ENCODE data around the gene RFX3. TPM values are rescaled to one million over a fixed set of nuclear protein-coding genes. Genes with fewer than 3 reads are reported as not detected.

The RFX3 gene
- total RNA-seq, 1 donor from 2014 or later = 11.8 TPM

GRCh38 chr9:3480353-3480655, 45.5 kb downstream of the RFX3 start:
- no peak for DNase-seq (ENCODE audit: extremely low spot score in 2 of 2)
- no peaks in the 10 kb centered on the region for H3K27me3 ChIP-seq
- H3K36me3 ChIP-seq = peaks cover 0 to 13% of the 10 kb centered on the region in 2 donors
- TF ChIP-seq POLR2AphosphoS5 (IDR thresholded peaks at IDR 0.05; ENCODE audit: insufficient read depth in 1 of 2, low read depth in 1 of 2) (no peak), POLR2A (IDR thresholded peaks at IDR 0.05) (no peak), CTCF (IDR thresholded peaks at IDR 0.05) (no peak)
- no peaks in the 10 kb centered on the region for H3K9me3 ChIP-seq
- no peak overlapping the region for H3K4me3 ChIP-seq
- intact Hi-C loops (cut with DNase I) = no loop called here
- no peaks in the 10 kb centered on the region for H3K4me1 ChIP-seq
- no peak overlapping the region for H3K27ac ChIP-seq

GRCh38 chr9:3479514-3480352, 46.1 kb downstream of the RFX3 start:
- no peaks in the 10 kb centered on the region for H3K27me3 ChIP-seq
- no peak overlapping the region for H3K27ac ChIP-seq
- intact Hi-C loops (cut with DNase I) = no loop called here
- no peaks in the 10 kb centered on the region for H3K4me1 ChIP-seq
- DNase-seq (ENCODE audit: extremely low spot score in 2 of 2) = no peak
- no peaks in the 10 kb centered on the region for H3K9me3 ChIP-seq
- peaks cover 0 to 13% of the 10 kb centered on the region in 2 donors for H3K36me3 ChIP-seq
- no peak overlapping the region for H3K4me3 ChIP-seq
- TF ChIP-seq CTCF (IDR thresholded peaks at IDR 0.05) (no peak), POLR2AphosphoS5 (IDR thresholded peaks at IDR 0.05; ENCODE audit: insufficient read depth in 1 of 2, low read depth in 1 of 2) (no peak), POLR2A (IDR thresholded peaks at IDR 0.05) (no peak)

- Histone ChIP-seq H3K9me3 (no peaks in the 10 kb centered on the region), H3K4me1 (no peaks in the 10 kb centered on the region), H3K4me3 (no peak overlapping the region), H3K27ac (no peak overlapping the region), H3K27me3 (no peaks in the 10 kb centered on the region), H3K36me3 (peaks cover 0 to 8% of the 10 kb centered on the region in 2 donors)
- intact Hi-C loops (cut with DNase I) = no loop called here
- TF ChIP-seq POLR2A (IDR thresholded peaks at IDR 0.05) = no peak
- peak in 1 of 2 donors; percentile 32 for TF ChIP-seq POLR2AphosphoS5 (IDR thresholded peaks at IDR 0.05; ENCODE audit: insufficient read depth in 1 of 2, low read depth in 1 of 2)
- DNase-seq (ENCODE audit: extremely low spot score in 2 of 2) = no peak
Observed at GRCh38 chr9:3478549-3478953, 47.2 kb downstream of the RFX3 start.

- H3K9me3 ChIP-seq = no peaks in the 10 kb centered on the region
- intact Hi-C loops (cut with DNase I) = no loop called here
- H3K27ac ChIP-seq = no peak overlapping the region
- TF ChIP-seq POLR2AphosphoS5 (IDR thresholded peaks at IDR 0.05; ENCODE audit: insufficient read depth in 1 of 2, low read depth in 1 of 2) = no peak
- TF ChIP-seq CTCF (IDR thresholded peaks at IDR 0.05) = no peak
- no peak for TF ChIP-seq POLR2A (IDR thresholded peaks at IDR 0.05)
- no peak overlapping the region for H3K4me3 ChIP-seq
- no peak for DNase-seq (ENCODE audit: extremely low spot score in 2 of 2)
- H3K4me1 ChIP-seq = no peaks in the 10 kb centered on the region
- H3K27me3 ChIP-seq = no peaks in the 10 kb centered on the region
- peaks cover 0 to 8% of the 10 kb centered on the region in 2 donors for H3K36me3 ChIP-seq
Observed at GRCh38 chr9:3477236-3477834, 48.5 kb downstream of the RFX3 start.

- no peaks in the 10 kb centered on the region for H3K27me3 ChIP-seq
- no peak for TF ChIP-seq POLR2AphosphoS5 (IDR thresholded peaks at IDR 0.05; ENCODE audit: insufficient read depth in 1 of 2, low read depth in 1 of 2)
- TF ChIP-seq CTCF (IDR thresholded peaks at IDR 0.05) = no peak
- TF ChIP-seq POLR2A (IDR thresholded peaks at IDR 0.05) = no peak
- no peak overlapping the region for H3K27ac ChIP-seq
- intact Hi-C loops (cut with DNase I) = no loop called here
- H3K4me3 ChIP-seq = no peak overlapping the region
- no peaks in the 10 kb centered on the region for H3K9me3 ChIP-seq
- H3K4me1 ChIP-seq = no peaks in the 10 kb centered on the region
- H3K36me3 ChIP-seq = peaks cover 0 to 8% of the 10 kb centered on the region in 2 donors
- no peak for DNase-seq (ENCODE audit: extremely low spot score in 2 of 2)
Observed at GRCh38 chr9:3475300-3476020, 50.3 kb downstream of the RFX3 start.
